ENCODE results near the gene XCL2. TPM values are rescaled to one million over a fixed set of nuclear protein-coding genes. Genes with fewer than 3 reads are reported as not detected.
A peak's percentile ranks its signal among the peaks of the same experiment; 100 is the strongest.

Gene XCL2
- total and polyA plus RNA-seq, 10 of the 15 experiments (the other 5 are each of a cell fraction or from before 2014, with no cell fraction given) = 0.50 to 299 (median 4.8) TPM

- TF ChIP-seq ZNF687 (IDR thresholded peaks at IDR 0.05) (peak; percentile 79), MEF2B (IDR thresholded peaks at IDR 0.05; ENCODE audit: partially characterized antibody, poor library complexity, severe bottlenecking) (peak; percentile 85), BRCA1 (IDR thresholded peaks at IDR 0.05; ENCODE audit: low read depth, low read length) (no peak), LARP7 (IDR thresholded peaks at IDR 0.05) (peak; percentile 33; the same call in 1 of the 2 replicates), STAT1 (conservative IDR thresholded peaks at IDR 0.05) (no peak), DPF2 (IDR thresholded peaks at IDR 0.05) (peak; percentile 95), RELB (IDR thresholded peaks at IDR 0.05; ENCODE audit: low read depth) (peak; percentile 77), SRF (IDR thresholded peaks at IDR 0.05; ENCODE audit: low read depth in 2 of 2, low read length in 2 of 2) (no peak), EP300 (IDR thresholded peaks at IDR 0.05; ENCODE audit: borderline replicate concordance in 1 of 2, control insufficient read depth in 1 of 2, low read depth in 2 of 2, low read length in 2 of 2) (peak in 1 of 2 experiments; percentile 13; a peak in 2 of 4 replicates), POU2F2 (IDR thresholded peaks at IDR 0.05; ENCODE audit: borderline replicate concordance, low read depth, low read length) (peak; percentile 51; the same call in 1 of the 3 replicates), IKZF1 (conservative IDR thresholded peaks at IDR 0.05) (peak; percentile 96), ATF7 (IDR thresholded peaks at IDR 0.05; ENCODE audit: low read depth) (peak; percentile 70), NBN (IDR thresholded peaks at IDR 0.05) (peak; percentile 76), MEF2A (IDR thresholded peaks at IDR 0.05; ENCODE audit: insufficient read depth, low read depth, low read length) (no peak), CREM (IDR thresholded peaks at IDR 0.05; ENCODE audit: low read depth) (no peak), ZNF622 (IDR thresholded peaks at IDR 0.05) (no peak), YY1 (IDR thresholded peaks at IDR 0.05; ENCODE audit: low read depth, low read length) (no peak), PAX5 (IDR thresholded peaks at IDR 0.05; ENCODE audit: borderline replicate concordance, low read depth, low read length) (no peak), SKIL (IDR thresholded peaks at IDR 0.05; ENCODE audit: low read depth, poor library complexity, severe bottlenecking) (peak; percentile 36), BHLHE40 (IDR thresholded peaks at IDR 0.05; ENCODE audit: borderline replicate concordance in 1 of 2, low read depth in 2 of 2, low read length in 1 of 2) (peak in 1 of 2 experiments; percentile 38; a peak in 1 of 4 replicates), NR2F1 (conservative IDR thresholded peaks at IDR 0.05) (peak; percentile 99), FOS (IDR thresholded peaks at IDR 0.05; ENCODE audit: borderline replicate concordance, extremely low read depth, insufficient read length) (no peak), KLF5 (IDR thresholded peaks at IDR 0.05; ENCODE audit: partially characterized antibody) (peak; percentile 33)
Observed at GRCh38 chr1:168553680-168554553, 10.1 kb upstream of the XCL2 start (continued).
